SK-N-SH treated with all-trans-retinoic acid at 6 μM for 48 hours (cell line): ENCODE results near the gene FER.

ENCODE experiments used
- ARNTL ChIP-seq: fragments of 450-650 bp; formaldehyde crosslinking; IDR thresholded peaks from 2 replicates; pipeline ENCODE4 v1.5.0; 2020; ENCODE audit warnings: low read depth, mild to moderate bottlenecking, moderate library complexity, borderline replicate concordance
- CSDC2 ChIP-seq: fragments of 250-450 bp; sonication (Bioruptor Pico); IDR thresholded peaks from 2 replicates; pipeline ENCODE4 v1.5.0; 2020; ENCODE audit warnings: mild to moderate bottlenecking, moderate library complexity
- RARB ChIP-seq: fragments of 250-450 bp; sonication (Bioruptor Pico); IDR thresholded peaks from 2 replicates; pipeline ENCODE4 v1.8.0; 2021; ENCODE audit warnings: mild to moderate bottlenecking, moderate library complexity
- TF ChIP-seq, protein P1 (sequence below): fragments of 250-450 bp; sonication (Bioruptor Pico); IDR thresholded peaks from 2 replicates; pipeline ENCODE4 v1.5.1; 2020; ENCODE audit warnings: low read depth, mild to moderate bottlenecking, moderate library complexity

DNA sequence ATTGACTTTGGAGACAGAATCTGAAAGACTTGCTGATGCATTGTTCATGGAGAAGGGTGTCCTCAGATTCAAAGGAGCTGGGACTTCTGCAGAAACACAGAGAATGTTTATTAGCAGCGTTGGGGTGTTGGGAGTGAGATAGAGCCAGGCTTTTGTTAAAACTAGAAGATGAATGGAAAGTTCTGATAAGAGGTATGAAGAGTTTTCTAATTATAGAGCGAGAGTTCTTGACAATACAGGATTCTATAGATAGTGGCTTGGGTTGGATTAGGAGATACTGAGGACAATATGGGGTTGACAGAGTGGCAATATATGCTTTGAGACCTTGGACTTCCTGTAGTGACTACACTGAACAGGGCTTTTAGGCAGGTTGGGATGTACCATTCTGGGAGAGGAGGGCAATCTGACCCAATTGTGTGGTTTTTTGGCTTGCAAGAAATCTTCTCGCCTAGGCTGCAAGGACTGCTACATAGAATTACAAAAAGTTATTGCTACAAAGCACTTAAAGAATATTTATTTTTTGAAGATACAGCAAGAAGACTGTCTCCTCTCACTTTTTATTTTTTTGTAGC is 83.1 kb downstream of the FER start:
- TF ChIP-seq, protein P1, sequence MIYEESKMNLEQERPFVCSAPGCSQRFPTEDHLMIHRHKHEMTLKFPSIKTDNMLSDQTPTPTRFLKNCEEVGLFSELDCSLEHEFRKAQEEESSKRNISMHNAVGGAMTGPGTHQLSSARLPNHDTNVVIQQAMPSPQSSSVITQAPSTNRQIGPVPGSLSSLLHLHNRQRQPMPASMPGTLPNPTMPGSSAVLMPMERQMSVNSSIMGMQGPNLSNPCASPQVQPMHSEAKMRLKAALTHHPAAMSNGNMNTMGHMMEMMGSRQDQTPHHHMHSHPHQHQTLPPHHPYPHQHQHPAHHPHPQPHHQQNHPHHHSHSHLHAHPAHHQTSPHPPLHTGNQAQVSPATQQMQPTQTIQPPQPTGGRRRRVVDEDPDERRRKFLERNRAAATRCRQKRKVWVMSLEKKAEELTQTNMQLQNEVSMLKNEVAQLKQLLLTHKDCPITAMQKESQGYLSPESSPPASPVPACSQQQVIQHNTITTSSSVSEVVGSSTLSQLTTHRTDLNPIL (CRISPR knock-in tag): no peak
- TF ChIP-seq ARNTL (CRISPR knock-in tag): no peak
- no peak for TF ChIP-seq CSDC2 (CRISPR knock-in tag)
- TF ChIP-seq RARB (CRISPR knock-in tag): no peak
